ENCODE measurements around the gene AFTPH.

AFTPH gene

DNA sequence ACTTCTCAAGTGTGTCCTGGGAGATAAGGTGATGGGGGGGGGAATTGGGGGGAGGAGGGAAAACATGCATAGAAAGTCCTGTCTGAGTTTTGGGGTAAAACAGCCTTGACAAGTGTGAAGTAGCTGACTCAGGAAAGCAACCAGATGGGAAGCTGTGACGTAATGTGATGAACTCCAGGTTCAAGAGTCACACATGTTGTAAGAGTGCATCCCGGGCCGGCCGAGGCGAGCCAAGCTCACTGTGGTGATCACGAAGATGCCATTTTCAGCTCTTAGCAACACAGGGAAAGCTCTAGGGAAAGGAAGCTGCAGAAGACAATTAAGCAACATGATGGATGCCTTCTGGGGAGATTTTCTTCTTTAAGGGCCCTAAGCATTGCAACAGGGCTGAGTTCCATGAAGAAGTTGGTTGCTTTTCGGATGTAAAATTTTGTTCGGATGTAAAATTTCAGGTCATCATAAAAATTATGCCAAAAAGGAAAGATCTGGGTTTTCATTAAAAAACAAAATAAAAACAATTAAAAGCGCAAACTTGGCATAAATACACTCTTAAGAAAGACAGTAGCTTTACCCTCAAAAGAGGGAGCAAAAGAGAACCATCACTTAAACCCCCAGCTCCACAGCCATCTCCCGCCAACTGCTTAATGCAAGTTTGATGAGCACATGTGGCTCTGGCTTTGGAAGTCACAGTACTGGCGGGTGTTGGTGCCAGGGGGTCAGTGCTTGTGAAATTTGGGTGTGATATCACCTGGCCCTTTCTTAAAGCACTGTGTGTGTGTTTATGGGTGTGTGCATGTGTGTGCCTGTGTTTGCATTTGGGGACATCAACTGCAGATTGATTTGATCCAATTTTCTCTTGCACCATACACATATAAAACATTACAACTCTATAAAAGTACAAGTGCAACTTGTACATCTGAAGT lies 110.5 kb downstream of the AFTPH start:
- DNase-seq, result no peak

DNA sequence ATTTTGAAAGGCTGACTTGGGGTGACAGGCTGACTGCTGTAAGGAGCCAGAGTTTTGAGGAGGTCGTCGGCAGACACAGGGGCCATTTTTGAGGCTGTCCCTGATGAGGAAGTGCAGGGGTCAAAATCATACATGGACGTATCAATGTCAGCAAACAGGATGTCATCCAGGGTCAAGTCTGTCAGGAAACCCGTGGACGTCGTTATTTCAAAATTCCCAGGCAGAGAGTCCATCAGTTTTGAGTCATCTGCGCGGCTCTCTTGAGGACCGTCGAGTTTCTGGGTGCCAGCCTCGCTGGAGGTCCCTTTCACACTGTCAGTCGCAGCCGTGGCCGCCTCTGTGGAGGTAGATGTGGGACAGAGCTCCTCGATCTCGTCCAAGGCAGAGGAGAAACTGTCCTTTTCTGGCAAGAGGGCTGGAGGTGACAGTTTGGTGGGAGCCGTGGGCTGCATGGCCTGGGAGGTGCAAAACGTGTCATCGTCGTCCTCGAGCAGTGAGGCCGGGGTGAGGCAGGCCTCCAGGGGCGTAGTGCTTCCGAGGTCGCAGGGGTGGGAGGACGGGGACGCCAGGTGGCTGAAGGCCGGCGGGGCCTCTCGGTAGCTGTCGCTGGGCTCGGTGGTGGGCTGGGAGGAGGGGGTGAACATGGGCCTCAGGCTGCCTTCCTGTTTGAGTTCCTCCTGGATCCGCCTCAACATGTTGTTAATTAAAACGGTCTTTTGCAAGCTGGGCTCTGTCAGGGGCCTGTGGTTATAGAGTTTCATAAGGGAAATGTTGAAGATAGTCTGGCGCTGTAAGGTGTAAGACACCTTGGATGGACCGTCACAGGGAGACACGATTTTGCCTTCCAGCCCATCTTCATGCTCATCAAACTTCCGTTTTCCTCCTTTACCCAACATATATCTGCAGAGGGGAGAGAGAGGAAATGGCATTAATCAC lies 112.1 kb downstream of the AFTPH start:
- no peak for DNase-seq

DNA sequence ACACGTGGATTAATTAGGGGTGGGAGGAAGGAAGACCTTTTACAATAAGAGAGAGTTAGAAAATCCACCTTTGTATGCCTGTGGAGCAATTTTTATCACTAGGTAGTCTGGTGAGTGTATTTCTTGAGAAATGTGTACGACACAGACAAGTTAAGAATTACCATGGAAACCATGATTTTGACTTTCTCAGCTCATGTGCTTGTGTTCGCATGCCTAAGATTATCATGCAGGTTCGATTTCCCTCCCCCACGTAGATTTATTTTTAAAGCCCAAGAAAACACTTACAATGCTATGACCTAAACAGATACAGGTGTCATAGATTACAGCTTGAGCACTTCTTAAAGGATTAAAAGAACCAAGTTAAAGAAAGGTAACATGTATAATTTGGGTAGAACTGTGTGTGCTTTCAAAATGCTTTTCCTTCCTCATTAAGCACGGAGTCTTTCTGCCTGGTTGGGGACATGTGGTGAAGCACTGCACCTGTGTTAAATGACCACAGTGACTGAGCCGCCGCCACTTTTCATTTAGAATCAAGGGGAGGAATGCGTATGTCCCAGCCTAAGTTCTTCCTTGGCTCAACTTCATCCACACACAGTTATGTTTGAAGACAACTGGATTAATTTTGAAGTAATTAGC lies 113.0 kb downstream of the AFTPH start:
- no peak for DNase-seq

DNA sequence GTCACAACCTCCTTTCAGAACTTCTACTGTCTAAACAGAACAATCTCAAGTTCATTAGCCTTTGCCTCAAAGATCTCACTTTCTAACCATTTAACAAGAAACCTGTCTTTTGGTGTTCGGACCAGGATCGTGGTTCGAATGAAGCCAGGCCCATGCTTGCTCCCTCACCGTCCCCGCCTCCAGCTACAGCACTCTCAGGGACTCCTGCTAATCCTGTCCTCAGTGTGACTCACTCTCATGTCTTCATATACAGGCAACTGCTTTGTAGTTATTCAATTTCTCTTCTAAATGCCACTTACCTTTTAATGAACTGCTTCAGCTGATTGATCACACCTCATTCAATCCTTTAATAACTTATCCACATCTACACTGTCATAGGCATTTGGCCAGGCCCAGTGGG lies 113.8 kb downstream of the AFTPH start:
- DNase-seq, result no peak

DNA sequence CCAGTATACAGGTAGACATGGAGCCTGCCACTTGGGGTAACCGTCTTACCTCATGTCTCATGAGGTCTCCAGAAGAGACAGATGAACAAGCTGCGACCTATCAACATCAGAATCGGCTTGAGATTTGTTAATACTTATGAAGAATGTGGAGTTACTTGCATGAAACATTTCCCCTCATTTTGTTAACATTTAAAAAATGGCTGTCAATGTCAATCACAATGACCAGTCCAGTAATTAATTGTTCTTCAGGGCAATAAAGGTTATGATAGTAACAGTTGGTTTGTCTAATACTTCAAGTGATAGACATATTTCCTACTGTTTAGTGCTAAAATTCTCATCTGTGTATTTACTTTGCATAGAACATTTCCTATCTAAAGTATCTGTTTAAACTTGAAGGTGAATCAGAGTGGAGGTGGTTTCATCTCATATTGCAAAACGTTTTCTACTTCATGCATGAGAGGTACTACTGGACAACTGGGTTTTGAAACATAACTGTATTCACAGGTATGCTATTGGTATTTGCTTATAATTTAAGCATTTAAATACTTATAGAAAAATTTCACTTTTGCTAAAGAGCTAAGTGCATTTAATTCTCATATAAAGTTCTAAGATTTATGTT lies 114.5 kb downstream of the AFTPH start:
- no peak for DNase-seq

DNA sequence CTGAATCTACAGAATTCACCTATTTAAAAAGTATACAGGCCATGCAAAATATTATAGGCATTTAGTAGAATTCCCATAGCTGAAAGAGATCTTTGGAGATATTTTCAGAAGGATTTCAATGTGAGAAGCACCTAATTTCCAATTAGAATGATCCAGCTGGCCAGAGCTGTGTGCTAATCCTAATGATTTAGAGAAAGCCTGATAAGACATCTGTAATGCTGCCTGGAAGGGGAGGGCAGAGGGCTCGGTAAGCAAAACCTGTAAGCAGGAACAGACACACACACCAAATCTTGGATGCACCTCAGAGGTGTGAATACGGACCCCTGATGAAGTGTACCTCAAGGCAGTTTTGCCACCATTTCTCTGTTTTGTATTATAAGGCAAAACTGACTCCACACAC lies 115.6 kb downstream of the AFTPH start:
- no peak for DNase-seq

DNA sequence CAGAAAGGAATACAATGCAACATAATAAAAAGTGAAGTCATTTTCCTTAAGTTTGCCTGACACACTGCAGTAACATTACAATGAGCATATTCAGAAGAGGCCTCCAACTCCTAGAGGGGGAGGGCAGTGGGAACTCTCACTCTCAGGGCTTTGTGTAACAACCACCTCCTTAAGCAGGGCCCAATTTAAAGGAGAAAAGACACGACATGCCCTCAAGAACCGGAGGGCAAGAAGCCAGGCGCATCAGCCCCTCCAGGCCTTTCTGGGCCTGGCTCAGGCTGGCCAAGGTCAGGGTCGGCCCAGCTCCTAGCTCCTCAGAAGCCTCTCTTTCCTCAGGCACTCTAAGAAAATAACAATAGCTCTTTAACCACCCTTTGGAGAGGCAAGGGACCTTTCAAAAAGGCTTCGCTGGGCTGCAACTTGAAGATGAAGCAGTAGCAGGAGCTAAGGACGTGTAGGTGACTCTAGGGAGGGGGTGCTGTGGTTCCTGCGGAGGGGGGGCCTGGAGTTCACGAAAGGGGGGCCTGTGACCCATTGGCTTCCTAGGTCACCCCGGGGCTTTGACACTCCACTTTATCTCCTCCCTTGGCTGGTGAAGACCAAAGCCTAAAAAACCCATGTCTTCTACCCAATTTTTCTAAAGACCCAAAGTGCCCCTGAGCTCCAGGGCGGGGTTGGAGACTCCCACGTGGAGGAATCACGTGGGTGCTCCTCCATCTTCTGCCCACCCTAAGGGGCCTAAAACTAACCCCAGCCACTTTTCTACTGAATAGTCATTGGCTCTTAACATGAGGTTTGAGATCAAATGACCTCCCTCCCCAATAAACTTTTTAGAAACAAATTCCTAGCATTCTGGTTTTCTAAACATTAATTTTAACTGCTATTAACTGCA lies 116.3 kb downstream of the AFTPH start:
- DNase-seq, result no peak

DNA sequence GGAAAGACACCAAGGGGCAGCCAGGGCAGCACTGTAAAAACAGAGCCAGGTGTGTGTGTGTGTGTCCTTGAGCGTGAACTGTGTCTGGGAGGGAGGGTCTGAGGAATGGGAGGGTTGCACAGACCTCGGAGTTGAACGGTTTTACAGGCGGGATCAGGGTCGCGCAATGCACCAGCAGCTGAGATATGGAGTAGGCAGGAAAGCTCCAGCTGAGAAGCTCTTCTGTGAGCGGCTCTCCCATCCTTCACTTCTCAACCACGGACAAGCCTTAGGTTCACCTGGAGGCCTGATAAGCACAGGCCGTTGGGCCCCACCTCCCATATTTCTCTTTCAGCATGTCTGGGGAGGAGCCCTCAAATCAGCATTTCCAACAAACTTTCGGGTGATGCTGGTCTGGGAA lies 117.5 kb downstream of the AFTPH start:
- no peak for DNase-seq

Data from NCI-H446 (cell line).